Measurements from ENCODE around the gene MORN5.

MORN5 gene

GRCh38 chr9:122144836-122145591 lies 14.7 kb upstream of the MORN5 start:
- Histone ChIP-seq H3K4me1 (ENCODE audit: control insufficient read depth, insufficient read depth, low read length) (no peaks in the 10 kb centered on the region), H3K9ac (ENCODE audit: low read length in 2 of 2) (no peak overlapping the region), H3K27ac (ENCODE audit: low read length) (no peak overlapping the region), H3K36me3 (ENCODE audit: control insufficient read depth in 2 of 2, insufficient read depth in 2 of 2, low read length in 2 of 2) (peaks cover 39 to 54% of the 10 kb centered on the region in 2 donors), H3K27me3 (ENCODE audit: control insufficient read depth in 1 of 2, insufficient read depth in 2 of 2, low read length in 2 of 2) (no peaks in the 10 kb centered on the region), H3K4me3 (ENCODE audit: low read length in 2 of 2) (no peak overlapping the region), H3K9me3 (ENCODE audit: control insufficient read depth in 2 of 2, low read length in 2 of 2) (no peaks in the 10 kb centered on the region)

GRCh38 chr9:122145592-122145863 lies 14.2 kb upstream of the MORN5 start:
- H3K4me1 ChIP-seq (ENCODE audit: control insufficient read depth, insufficient read depth, low read length), result no peaks in the 10 kb centered on the region
- no peak overlapping the region for H3K27ac ChIP-seq (ENCODE audit: low read length)
- no peak overlapping the region for H3K4me3 ChIP-seq (ENCODE audit: low read length in 2 of 2)
- peaks cover 39 to 54% of the 10 kb centered on the region in 2 donors for H3K36me3 ChIP-seq (ENCODE audit: control insufficient read depth in 2 of 2, insufficient read depth in 2 of 2, low read length in 2 of 2)
- H3K9ac ChIP-seq (ENCODE audit: low read length in 2 of 2), result no peak overlapping the region
- H3K9me3 ChIP-seq (ENCODE audit: control insufficient read depth in 2 of 2, low read length in 2 of 2), result no peaks in the 10 kb centered on the region
- H3K27me3 ChIP-seq (ENCODE audit: control insufficient read depth in 1 of 2, insufficient read depth in 2 of 2, low read length in 2 of 2), result no peaks in the 10 kb centered on the region

GRCh38 chr9:122151267-122151828 lies 8.4 kb upstream of the MORN5 start:
- Histone ChIP-seq H3K36me3 (ENCODE audit: control insufficient read depth in 2 of 2, insufficient read depth in 2 of 2, low read length in 2 of 2) (peaks cover 13 to 23% of the 10 kb centered on the region in 2 donors), H3K9me3 (ENCODE audit: control insufficient read depth in 2 of 2, low read length in 2 of 2) (no peaks in the 10 kb centered on the region), H3K27me3 (ENCODE audit: control insufficient read depth in 1 of 2, insufficient read depth in 2 of 2, low read length in 2 of 2) (no peaks in the 10 kb centered on the region), H3K27ac (ENCODE audit: low read length) (no peak overlapping the region), H3K9ac (ENCODE audit: low read length in 2 of 2) (no peak overlapping the region), H3K4me1 (ENCODE audit: control insufficient read depth, insufficient read depth, low read length) (peaks cover 4% of the 10 kb centered on the region), H3K4me3 (ENCODE audit: low read length in 2 of 2) (no peak overlapping the region)

GRCh38 chr9:122155796-122156195 lies 3.9 kb upstream of the MORN5 start:
- Histone ChIP-seq H3K9me3 (ENCODE audit: control insufficient read depth in 2 of 2, low read length in 2 of 2) (no peaks in the 10 kb centered on the region), H3K27me3 (ENCODE audit: control insufficient read depth in 1 of 2, insufficient read depth in 2 of 2, low read length in 2 of 2) (no peaks in the 10 kb centered on the region), H3K9ac (ENCODE audit: low read length in 2 of 2) (peak overlapping the region in 1 of 2 donors; percentile 0), H3K27ac (ENCODE audit: low read length) (no peak overlapping the region), H3K4me1 (ENCODE audit: control insufficient read depth, insufficient read depth, low read length) (peaks cover 12% of the 10 kb centered on the region), H3K36me3 (ENCODE audit: control insufficient read depth in 2 of 2, insufficient read depth in 2 of 2, low read length in 2 of 2) (peaks cover 5% of the 10 kb centered on the region in 2 donors), H3K4me3 (ENCODE audit: low read length in 2 of 2) (peak overlapping the region in 1 of 2 donors; percentile 22)

- Histone ChIP-seq H3K4me3 (ENCODE audit: low read length in 2 of 2) (peak overlapping the region; percentile 36 to 97), H3K27ac (ENCODE audit: low read length) (no peak overlapping the region), H3K4me1 (ENCODE audit: control insufficient read depth, insufficient read depth, low read length) (peaks cover 16% of the 10 kb centered on the region), H3K27me3 (ENCODE audit: control insufficient read depth in 1 of 2, insufficient read depth in 2 of 2, low read length in 2 of 2) (no peaks in the 10 kb centered on the region), H3K36me3 (ENCODE audit: control insufficient read depth in 2 of 2, insufficient read depth in 2 of 2, low read length in 2 of 2) (no peaks in the 10 kb centered on the region), H3K9ac (ENCODE audit: low read length in 2 of 2) (no peak overlapping the region), H3K9me3 (ENCODE audit: control insufficient read depth in 2 of 2, low read length in 2 of 2) (no peaks in the 10 kb centered on the region)
These were observed 1.5 kb upstream of the MORN5 start for GRCh38 chr9:122158202-122158601.

GRCh38 chr9:122159925-122160246 lies 178 bp downstream of the MORN5 start:
- peaks cover 27% of the 10 kb centered on the region for H3K4me1 ChIP-seq (ENCODE audit: control insufficient read depth, insufficient read depth, low read length)
- peak overlapping the region; percentile 84 for H3K27ac ChIP-seq (ENCODE audit: low read length)
- no peaks in the 10 kb centered on the region for H3K9me3 ChIP-seq (ENCODE audit: control insufficient read depth in 2 of 2, low read length in 2 of 2)
- H3K27me3 ChIP-seq (ENCODE audit: control insufficient read depth in 1 of 2, insufficient read depth in 2 of 2, low read length in 2 of 2), result no peaks in the 10 kb centered on the region
- H3K9ac ChIP-seq (ENCODE audit: low read length in 2 of 2), result peak overlapping the region; percentile 86 to 94
- H3K4me3 ChIP-seq (ENCODE audit: low read length in 2 of 2), result peak overlapping the region; percentile 92 to 97
- H3K36me3 ChIP-seq (ENCODE audit: control insufficient read depth in 2 of 2, insufficient read depth in 2 of 2, low read length in 2 of 2), result no peaks in the 10 kb centered on the region

- H3K36me3 ChIP-seq (ENCODE audit: control insufficient read depth in 2 of 2, insufficient read depth in 2 of 2, low read length in 2 of 2), result peaks cover 0 to under 1% of the 10 kb centered on the region in 2 donors
- H3K27ac ChIP-seq (ENCODE audit: low read length), result no peak overlapping the region
- no peak overlapping the region for H3K4me3 ChIP-seq (ENCODE audit: low read length in 2 of 2)
- no peak overlapping the region for H3K9ac ChIP-seq (ENCODE audit: low read length in 2 of 2)
- no peaks in the 10 kb centered on the region for H3K27me3 ChIP-seq (ENCODE audit: control insufficient read depth in 1 of 2, insufficient read depth in 2 of 2, low read length in 2 of 2)
- peaks cover 23% of the 10 kb centered on the region for H3K4me1 ChIP-seq (ENCODE audit: control insufficient read depth, insufficient read depth, low read length)
- H3K9me3 ChIP-seq (ENCODE audit: control insufficient read depth in 2 of 2, low read length in 2 of 2), result no peaks in the 10 kb centered on the region
These were observed 2.7 kb downstream of the MORN5 start for GRCh38 chr9:122162415-122162814.

- peak overlapping the region; percentile 66 for H3K27ac ChIP-seq (ENCODE audit: low read length)
- no peaks in the 10 kb centered on the region for H3K27me3 ChIP-seq (ENCODE audit: control insufficient read depth in 1 of 2, insufficient read depth in 2 of 2, low read length in 2 of 2)
- H3K4me1 ChIP-seq (ENCODE audit: control insufficient read depth, insufficient read depth, low read length), result peaks cover 15% of the 10 kb centered on the region
- H3K9me3 ChIP-seq (ENCODE audit: control insufficient read depth in 2 of 2, low read length in 2 of 2), result no peaks in the 10 kb centered on the region
- H3K4me3 ChIP-seq (ENCODE audit: low read length in 2 of 2), result peak overlapping the region; percentile 49 to 62
- peaks cover 3 to 4% of the 10 kb centered on the region in 2 donors for H3K36me3 ChIP-seq (ENCODE audit: control insufficient read depth in 2 of 2, insufficient read depth in 2 of 2, low read length in 2 of 2)
- peak overlapping the region; percentile 44 to 66 for H3K9ac ChIP-seq (ENCODE audit: low read length in 2 of 2)
These were observed 4.6 kb downstream of the MORN5 start for GRCh38 chr9:122164286-122164685.

GRCh38 chr9:122168356-122168755 lies 8.6 kb downstream of the MORN5 start:
- H3K27ac ChIP-seq (ENCODE audit: low read length), result no peak overlapping the region
- H3K9ac ChIP-seq (ENCODE audit: low read length in 2 of 2), result no peak overlapping the region
- H3K9me3 ChIP-seq (ENCODE audit: control insufficient read depth in 2 of 2, low read length in 2 of 2), result no peaks in the 10 kb centered on the region
- no peaks in the 10 kb centered on the region for H3K27me3 ChIP-seq (ENCODE audit: control insufficient read depth in 1 of 2, insufficient read depth in 2 of 2, low read length in 2 of 2)
- no peak overlapping the region for H3K4me3 ChIP-seq (ENCODE audit: low read length in 2 of 2)
- peaks cover 12% of the 10 kb centered on the region for H3K4me1 ChIP-seq (ENCODE audit: control insufficient read depth, insufficient read depth, low read length)
- peaks cover 4 to 14% of the 10 kb centered on the region in 2 donors for H3K36me3 ChIP-seq (ENCODE audit: control insufficient read depth in 2 of 2, insufficient read depth in 2 of 2, low read length in 2 of 2)

GRCh38 chr9:122172131-122172530 lies 12.4 kb downstream of the MORN5 start:
- H3K27me3 ChIP-seq (ENCODE audit: control insufficient read depth in 1 of 2, insufficient read depth in 2 of 2, low read length in 2 of 2), result no peaks in the 10 kb centered on the region
- H3K9ac ChIP-seq (ENCODE audit: low read length in 2 of 2), result no peak overlapping the region
- peaks cover 16 to 34% of the 10 kb centered on the region in 2 donors for H3K36me3 ChIP-seq (ENCODE audit: control insufficient read depth in 2 of 2, insufficient read depth in 2 of 2, low read length in 2 of 2)
- H3K27ac ChIP-seq (ENCODE audit: low read length), result no peak overlapping the region
- H3K9me3 ChIP-seq (ENCODE audit: control insufficient read depth in 2 of 2, low read length in 2 of 2), result no peaks in the 10 kb centered on the region
- H3K4me1 ChIP-seq (ENCODE audit: control insufficient read depth, insufficient read depth, low read length), result peaks cover 2% of the 10 kb centered on the region
- H3K4me3 ChIP-seq (ENCODE audit: low read length in 2 of 2), result no peak overlapping the region

GRCh38 chr9:122173670-122174069 lies 14.0 kb downstream of the MORN5 start:
- no peaks in the 10 kb centered on the region for H3K27me3 ChIP-seq (ENCODE audit: control insufficient read depth in 1 of 2, insufficient read depth in 2 of 2, low read length in 2 of 2)
- peaks cover 2% of the 10 kb centered on the region for H3K4me1 ChIP-seq (ENCODE audit: control insufficient read depth, insufficient read depth, low read length)
- no peak overlapping the region for H3K4me3 ChIP-seq (ENCODE audit: low read length in 2 of 2)
- H3K36me3 ChIP-seq (ENCODE audit: control insufficient read depth in 2 of 2, insufficient read depth in 2 of 2, low read length in 2 of 2), result peaks cover 14 to 32% of the 10 kb centered on the region in 2 donors
- H3K9me3 ChIP-seq (ENCODE audit: control insufficient read depth in 2 of 2, low read length in 2 of 2), result no peaks in the 10 kb centered on the region
- no peak overlapping the region for H3K9ac ChIP-seq (ENCODE audit: low read length in 2 of 2)
- no peak overlapping the region for H3K27ac ChIP-seq (ENCODE audit: low read length)

All from stomach smooth muscle (tissue), 2 donors.